Esophagus muscularis mucosa (tissue), 4 donors: ENCODE measurements around the gene OR4D2.

Experiments used
- CTCF ChIP-seq, 3 experiments: fragments of 200-600 bp in 2 of 3; fragments of 450-650 bp in 1 of 3; sonication (generic) in 2 of 3; IDR thresholded peaks; one replicate each; pipeline ENCODE4 v1.5.1; 2017 to 2019; ENCODE audit warnings: antibody characterized with exemption in 3 of 3, mild to moderate bottlenecking in 2 of 3, moderate library complexity in 1 of 3
- EP300 ChIP-seq: sonication (generic); formaldehyde crosslinking; IDR thresholded peaks from one replicate; pipeline ENCODE4 v1.6.1; 2017; ENCODE audit warnings: antibody characterized with exemption
- POLR2A ChIP-seq: fragments of 450-650 bp; IDR thresholded peaks from one replicate; pipeline ENCODE4 v1.6.1; 2017; ENCODE audit warnings: antibody characterized with exemption, moderate library complexity, mild to moderate bottlenecking, low read depth
- POLR2AphosphoS5 ChIP-seq, 2 donors: sonication (generic); formaldehyde crosslinking; IDR thresholded peaks; one replicate each; pipeline ENCODE4 v1.6.1; 2017; ENCODE audit warnings: antibody characterized with exemption in 2 of 2

- no peak for TF ChIP-seq CTCF (IDR thresholded peaks at IDR 0.05)
- no peak for TF ChIP-seq POLR2AphosphoS5 (IDR thresholded peaks at IDR 0.05)
- TF ChIP-seq POLR2A, result no peak
- TF ChIP-seq EP300, result no peak
These were observed 46.5 kb upstream of the OR4D2 start for GRCh38 chr17:58120195-58120822.
